Progenitor cell of endocrine pancreas (in vitro differentiated cells): ENCODE measurements around the gene IFNB1. TPM values are rescaled to one million over a fixed set of nuclear protein-coding genes. Genes with fewer than 3 reads are reported as not detected.

Source experiments
- DNase-seq: peaks from one replicate; pipeline ENCODE4 v3.0.0; 2021; ENCODE audit warnings: low spot score; ENCODE audit not compliant: unreplicated experiment
- H3K27ac Mint-ChIP-seq: 2 replicates; pipeline ENCODE4 v1.8.0; 2021; ENCODE audit warnings: mild to moderate bottlenecking, moderate library complexity, mixed read lengths
- H3K27me3 Mint-ChIP-seq: 2 replicates; pipeline ENCODE4 v1.8.0; 2021; ENCODE audit warnings: mixed read lengths
- H3K36me3 Mint-ChIP-seq: 2 replicates; pipeline ENCODE4 v1.8.0; 2022; ENCODE audit warnings: mixed read lengths; ENCODE audit not compliant: insufficient read depth
- H3K4me1 Mint-ChIP-seq: 2 replicates; pipeline ENCODE4 v1.8.0; 2021; ENCODE audit warnings: low read depth, mixed read lengths
- H3K4me3 Mint-ChIP-seq: 2 replicates; pipeline ENCODE4 v1.8.0; 2021; ENCODE audit warnings: low read depth, mild to moderate bottlenecking, moderate library complexity, mixed read lengths
- H3K9me3 Mint-ChIP-seq: 2 replicates; pipeline ENCODE4 v1.8.0; 2021; ENCODE audit warnings: low read depth, mixed read lengths
- long read RNA-seq: library from polyadenylated mRNA; unstranded; transcript quantifications from one replicate; pipeline ENCODE4 v2.0.0, GENCODE V29; 2020
- total RNA-seq: library from RNA; stranded (reverse); gene quantifications from 2 replicates; pipeline ENCODE4 v1.2.1, GENCODE V29; 2021
- TF ChIP-seq, protein P1 (sequence below): fragments of 200-600 bp; sonication (generic); IDR thresholded peaks from one replicate; pipeline ENCODE4 v1.5.0; 2021; ENCODE audit warnings: antibody characterized with exemption, mild to moderate bottlenecking; ENCODE audit not compliant: unreplicated experiment

The IFNB1 gene
- not detected in 2 replicates for total RNA-seq
- long read RNA-seq = 0 reads

DNA sequence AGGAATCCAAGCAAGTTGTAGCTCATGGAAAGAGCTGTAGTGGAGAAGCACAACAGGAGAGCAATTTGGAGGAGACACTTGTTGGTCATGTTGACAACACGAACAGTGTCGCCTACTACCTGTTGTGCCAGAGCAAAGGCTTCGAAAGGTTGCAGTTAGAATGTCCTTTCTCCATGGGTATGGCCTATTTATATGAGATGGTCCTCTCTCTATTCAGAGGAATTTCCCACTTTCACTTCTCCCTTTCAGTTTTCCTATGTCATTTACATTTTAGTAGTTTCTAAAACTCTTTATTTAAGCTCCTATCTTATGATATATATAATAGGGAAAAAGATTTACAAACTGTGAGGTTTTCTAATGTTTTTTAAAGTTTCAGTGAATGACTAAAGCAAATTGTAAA is at the start of gene IFNB1:
IFNB1 (minus strand) TSS at position 162 of the 400 bp plus-strand sequence; CDS start at position 89, 73 bp downstream.
- Mint-ChIP-seq H3K27ac (no peak within 1 kb of the TSS), H3K36me3 (no peaks in the 10 kb centered on the region), H3K9me3 (peaks cover 7% of the 10 kb centered on the region), H3K27me3 (no peaks in the 10 kb centered on the region), H3K4me1 (peaks cover 1% of the 10 kb centered on the region), H3K4me3 (no peak within 1 kb of the TSS)
- TF ChIP-seq, protein P1, sequence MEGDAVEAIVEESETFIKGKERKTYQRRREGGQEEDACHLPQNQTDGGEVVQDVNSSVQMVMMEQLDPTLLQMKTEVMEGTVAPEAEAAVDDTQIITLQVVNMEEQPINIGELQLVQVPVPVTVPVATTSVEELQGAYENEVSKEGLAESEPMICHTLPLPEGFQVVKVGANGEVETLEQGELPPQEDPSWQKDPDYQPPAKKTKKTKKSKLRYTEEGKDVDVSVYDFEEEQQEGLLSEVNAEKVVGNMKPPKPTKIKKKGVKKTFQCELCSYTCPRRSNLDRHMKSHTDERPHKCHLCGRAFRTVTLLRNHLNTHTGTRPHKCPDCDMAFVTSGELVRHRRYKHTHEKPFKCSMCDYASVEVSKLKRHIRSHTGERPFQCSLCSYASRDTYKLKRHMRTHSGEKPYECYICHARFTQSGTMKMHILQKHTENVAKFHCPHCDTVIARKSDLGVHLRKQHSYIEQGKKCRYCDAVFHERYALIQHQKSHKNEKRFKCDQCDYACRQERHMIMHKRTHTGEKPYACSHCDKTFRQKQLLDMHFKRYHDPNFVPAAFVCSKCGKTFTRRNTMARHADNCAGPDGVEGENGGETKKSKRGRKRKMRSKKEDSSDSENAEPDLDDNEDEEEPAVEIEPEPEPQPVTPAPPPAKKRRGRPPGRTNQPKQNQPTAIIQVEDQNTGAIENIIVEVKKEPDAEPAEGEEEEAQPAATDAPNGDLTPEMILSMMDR = no peak
- DNase-seq = no peak

DNA sequence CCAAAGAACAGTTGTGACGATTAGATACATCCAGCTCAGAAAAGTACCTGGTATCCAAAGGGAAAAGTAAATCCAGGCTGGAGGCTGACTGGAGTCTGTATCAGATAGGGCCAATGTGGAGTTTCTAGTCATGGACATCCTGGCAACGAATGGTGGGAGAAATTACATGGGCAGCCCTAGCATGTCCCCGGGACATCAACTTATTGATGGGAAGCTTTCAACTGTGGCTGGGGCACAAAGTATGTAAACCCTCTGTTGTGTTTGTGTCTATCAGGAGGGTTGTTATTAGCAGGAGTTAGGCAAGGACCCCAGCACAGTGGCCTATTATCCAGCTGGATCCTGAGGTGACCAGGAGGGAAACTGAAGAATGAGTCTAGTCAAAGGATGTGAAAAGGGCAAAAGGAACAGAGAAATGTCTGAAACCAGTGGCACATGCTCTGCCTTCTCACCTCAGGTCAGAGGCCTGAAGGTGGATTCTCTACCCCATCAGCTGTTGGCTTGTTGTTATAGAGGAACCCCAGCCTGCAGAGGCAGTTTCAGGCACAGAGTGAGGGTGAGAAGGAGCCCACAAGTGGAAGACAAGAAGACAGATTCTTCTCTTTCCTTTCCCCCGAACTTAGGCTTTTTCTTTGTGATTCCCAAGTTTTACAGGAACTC is 44.0 kb upstream of the IFNB1 start:
- peaks cover 10% of the 10 kb centered on the region for H3K4me1 Mint-ChIP-seq
- peaks cover 3% of the 10 kb centered on the region for H3K27me3 Mint-ChIP-seq
- H3K36me3 Mint-ChIP-seq = no peaks in the 10 kb centered on the region
- no peak overlapping the region for H3K27ac Mint-ChIP-seq
- H3K4me3 Mint-ChIP-seq = no peak overlapping the region
- no peaks in the 10 kb centered on the region for H3K9me3 Mint-ChIP-seq
- no peak for DNase-seq
- TF ChIP-seq, protein P1 = no peak

DNA sequence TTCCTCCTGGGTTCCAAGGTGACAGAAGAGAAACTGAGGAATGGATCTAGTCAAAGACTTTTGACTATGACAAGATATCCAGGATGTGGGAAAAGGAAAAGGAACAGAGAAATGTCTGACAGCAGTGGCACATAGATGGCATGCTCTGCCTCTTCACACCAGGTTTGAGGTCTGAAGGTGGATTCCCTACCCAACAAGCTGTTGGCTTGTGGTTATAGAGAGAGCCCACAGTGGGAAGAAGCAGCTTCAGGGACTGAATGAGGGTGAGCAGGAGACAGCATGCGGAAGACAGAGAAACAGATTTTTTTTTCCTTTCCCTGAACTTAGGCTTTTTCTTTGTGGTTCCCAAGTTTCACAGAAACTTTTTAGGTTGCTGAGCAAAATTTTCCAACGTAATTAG is 43.3 kb upstream of the IFNB1 start:
- Mint-ChIP-seq H3K36me3 (no peaks in the 10 kb centered on the region), H3K4me1 (peaks cover 10% of the 10 kb centered on the region), H3K4me3 (no peak overlapping the region), H3K9me3 (no peaks in the 10 kb centered on the region), H3K27ac (no peak overlapping the region), H3K27me3 (peaks cover 3% of the 10 kb centered on the region)
- TF ChIP-seq, protein P1 = no peak
- DNase-seq = no peak

DNA sequence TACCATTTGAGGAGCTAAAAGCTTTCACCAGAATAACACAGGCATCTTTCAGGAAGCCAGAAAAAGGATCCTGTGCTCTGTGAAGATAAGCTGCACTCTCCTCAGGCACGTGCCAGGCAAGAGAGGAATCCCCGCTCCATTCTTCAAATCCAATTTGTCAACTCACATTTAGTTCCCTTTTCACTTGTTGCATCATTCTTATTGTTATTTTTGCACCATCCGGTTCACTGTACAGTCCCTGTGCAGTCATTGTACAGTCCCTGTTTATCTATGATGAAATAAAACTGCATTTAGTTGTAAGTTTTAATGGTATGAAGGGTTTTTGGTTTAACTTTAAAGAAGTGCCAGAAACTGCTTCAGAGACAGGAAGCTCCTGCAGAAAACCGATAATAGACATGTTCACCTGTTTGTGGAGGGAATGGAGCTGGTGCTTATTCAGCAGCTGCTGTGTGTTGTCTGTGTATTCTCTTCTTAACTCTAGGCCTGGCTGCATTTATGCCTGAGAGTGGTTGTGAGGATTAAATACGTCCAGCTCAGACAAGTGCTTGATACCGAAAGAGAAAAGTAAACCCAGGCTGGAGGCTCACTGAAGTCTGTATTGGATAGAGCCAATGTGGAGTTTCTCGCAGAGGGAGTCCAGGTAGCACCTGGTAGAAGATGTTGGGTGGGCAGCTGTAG is 41.5 kb upstream of the IFNB1 start:
- H3K36me3 Mint-ChIP-seq = no peaks in the 10 kb centered on the region
- TF ChIP-seq, protein P1 = no peak
- H3K4me1 Mint-ChIP-seq = peaks cover 12% of the 10 kb centered on the region
- H3K27ac Mint-ChIP-seq = peak overlapping the region; percentile 84
- no peak for DNase-seq
- H3K4me3 Mint-ChIP-seq = no peak overlapping the region
- H3K27me3 Mint-ChIP-seq = peaks cover 3% of the 10 kb centered on the region
- no peaks in the 10 kb centered on the region for H3K9me3 Mint-ChIP-seq

DNA sequence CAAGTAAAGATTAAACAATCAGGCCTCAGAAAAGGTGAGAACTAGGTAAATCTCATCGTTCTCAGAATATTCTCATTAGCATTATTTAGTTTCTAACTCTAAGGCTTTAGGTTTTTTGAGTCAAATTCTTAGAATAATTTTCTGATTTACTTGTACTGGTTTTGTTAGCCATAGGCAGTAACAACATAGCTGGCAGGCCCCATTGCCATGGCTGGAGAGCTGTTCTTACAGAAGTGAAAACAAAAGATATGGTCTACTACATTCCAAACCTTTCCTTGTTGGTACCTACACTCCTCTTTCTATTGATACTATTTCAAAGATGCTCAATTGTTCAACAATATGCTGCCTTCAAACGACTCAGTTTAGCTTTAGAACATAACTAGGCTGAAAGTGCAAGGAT is 36.6 kb upstream of the IFNB1 start:
- Mint-ChIP-seq H3K9me3 (no peaks in the 10 kb centered on the region), H3K4me3 (no peak overlapping the region), H3K27ac (no peak overlapping the region), H3K36me3 (no peaks in the 10 kb centered on the region), H3K4me1 (peaks cover 11% of the 10 kb centered on the region), H3K27me3 (peaks cover 3% of the 10 kb centered on the region)
- DNase-seq = no peak
- TF ChIP-seq, protein P1 = no peak
